Calu3 (cell line): ENCODE measurements around the gene ITFG2. TPM values are rescaled to one million over a fixed set of nuclear protein-coding genes. Genes with fewer than 3 reads are reported as not detected.

ENCODE experiments used
- BruUV-seq: library from RNA; stranded (reverse); fragments of 400-500 nt; replicated peaks from 2 replicates; lab custom pipeline; 2021; lab: Mats Ljungman, UMichigan
- CTCF ChIA-PET: fragments of 300-600 bp; sonication (Branson Sonifier 250); formaldehyde crosslinking; loops from one replicate; lab custom pipeline; 2022; ENCODE audit warnings: antibody characterized with exemption; lab: Charles Lee
- DNase-seq: peaks from one replicate; pipeline ENCODE4 v3.0.0; 2022
- H3K27ac Mint-ChIP-seq: one replicate; pipeline ENCODE4 v1.8.0; 2022; ENCODE audit warnings: mixed read lengths; ENCODE audit not compliant: unreplicated experiment
- H3K27me3 Mint-ChIP-seq: one replicate; pipeline ENCODE4 v1.8.0; 2022; ENCODE audit warnings: mixed read lengths; ENCODE audit not compliant: unreplicated experiment
- H3K36me3 Mint-ChIP-seq: one replicate; pipeline ENCODE4 v1.8.0; 2022; ENCODE audit warnings: mild to moderate bottlenecking, moderate library complexity, mixed read lengths; ENCODE audit not compliant: insufficient read depth, unreplicated experiment
- H3K4me1 Mint-ChIP-seq: one replicate; pipeline ENCODE4 v1.8.0; 2022; ENCODE audit warnings: mild to moderate bottlenecking, low read depth, mixed read lengths; ENCODE audit not compliant: unreplicated experiment
- H3K4me3 Mint-ChIP-seq: one replicate; pipeline ENCODE4 v1.8.0; 2022; ENCODE audit warnings: mild to moderate bottlenecking, low read depth, moderate library complexity, mixed read lengths; ENCODE audit not compliant: unreplicated experiment
- H3K9me3 Mint-ChIP-seq: one replicate; pipeline ENCODE4 v1.8.0; 2022; ENCODE audit warnings: low read depth, mixed read lengths; ENCODE audit not compliant: unreplicated experiment
- intact Hi-C: fragments of 100-400 bp; cut with micrococcal nuclease; formaldehyde crosslinking; loops from one replicate; pipeline ENCODE4 v1.10.0; 2022; ENCODE audit not compliant: unreplicated experiment
- total RNA-seq: library from RNA; stranded (reverse); gene quantifications from 2 replicates; pipeline ENCODE4 v1.2.3, GENCODE V29; 2022
- TF ChIP-seq, protein P1 (sequence below): fragments of 200-600 bp; IDR thresholded peaks from one replicate; pipeline ENCODE4 v1.8.0; 2022; ENCODE audit warnings: antibody characterized with exemption; ENCODE audit not compliant: unreplicated experiment

ITFG2 gene
- total RNA-seq, 1 experiment from 2014 or later = 31.9 TPM

DNA sequence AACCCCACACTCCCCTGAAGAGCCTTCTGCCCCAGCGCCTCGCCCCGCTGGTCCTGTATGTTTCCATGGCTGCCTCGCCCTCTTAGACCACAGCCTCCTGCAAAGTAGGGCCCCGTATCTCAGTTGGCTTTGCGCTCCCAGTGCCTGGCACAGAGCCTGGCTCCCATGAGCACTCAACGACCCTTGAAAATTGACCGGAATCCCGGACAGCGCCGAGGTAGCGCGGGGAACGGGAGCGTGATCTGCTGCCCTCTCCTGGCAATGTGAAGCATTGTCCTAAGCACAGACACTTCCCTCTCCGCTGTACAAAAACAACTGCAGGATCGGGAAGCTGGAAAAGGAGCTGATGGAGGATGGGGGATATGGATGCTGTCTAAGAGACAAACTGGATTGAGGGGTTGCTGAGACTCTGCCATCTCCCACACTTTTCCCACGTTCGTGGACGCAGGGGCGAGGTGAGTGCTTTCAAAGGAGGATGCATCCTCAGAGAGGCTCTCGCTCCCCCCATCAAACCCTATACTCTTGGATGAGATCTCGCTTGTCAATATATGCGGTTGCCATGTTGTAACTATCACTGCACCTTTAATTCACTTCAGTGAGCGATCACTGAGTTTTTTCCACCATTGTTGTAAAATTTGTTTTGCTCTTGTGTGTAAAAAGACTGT lies 28.4 kb upstream of the ITFG2 start:
- peak; percentile 65 for DNase-seq
- H3K4me3 Mint-ChIP-seq = peak overlapping the region; percentile 60
- CTCF ChIA-PET = interaction anchor here (0.7 to 2.5 kb wide), 6 partner anchors 12 to 161 kb away, joined by 3 to 20 read pairs (median 4); partner anchors contain the start of gene ITFG2
- TF ChIP-seq, protein P1, sequence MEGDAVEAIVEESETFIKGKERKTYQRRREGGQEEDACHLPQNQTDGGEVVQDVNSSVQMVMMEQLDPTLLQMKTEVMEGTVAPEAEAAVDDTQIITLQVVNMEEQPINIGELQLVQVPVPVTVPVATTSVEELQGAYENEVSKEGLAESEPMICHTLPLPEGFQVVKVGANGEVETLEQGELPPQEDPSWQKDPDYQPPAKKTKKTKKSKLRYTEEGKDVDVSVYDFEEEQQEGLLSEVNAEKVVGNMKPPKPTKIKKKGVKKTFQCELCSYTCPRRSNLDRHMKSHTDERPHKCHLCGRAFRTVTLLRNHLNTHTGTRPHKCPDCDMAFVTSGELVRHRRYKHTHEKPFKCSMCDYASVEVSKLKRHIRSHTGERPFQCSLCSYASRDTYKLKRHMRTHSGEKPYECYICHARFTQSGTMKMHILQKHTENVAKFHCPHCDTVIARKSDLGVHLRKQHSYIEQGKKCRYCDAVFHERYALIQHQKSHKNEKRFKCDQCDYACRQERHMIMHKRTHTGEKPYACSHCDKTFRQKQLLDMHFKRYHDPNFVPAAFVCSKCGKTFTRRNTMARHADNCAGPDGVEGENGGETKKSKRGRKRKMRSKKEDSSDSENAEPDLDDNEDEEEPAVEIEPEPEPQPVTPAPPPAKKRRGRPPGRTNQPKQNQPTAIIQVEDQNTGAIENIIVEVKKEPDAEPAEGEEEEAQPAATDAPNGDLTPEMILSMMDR = peak; percentile 60
- H3K4me1 Mint-ChIP-seq = peaks cover 14% of the 10 kb centered on the region
- no peaks in the 10 kb centered on the region for H3K36me3 Mint-ChIP-seq
- no TSS peak for BruUV-seq
- H3K27ac Mint-ChIP-seq = no peak overlapping the region
- intact Hi-C loops = loop anchor here (1.0 kb wide), 2 partner anchors 45 to 101 kb away; no protein-coding TSS in a partner anchor
- peaks cover 74% of the 10 kb centered on the region for H3K27me3 Mint-ChIP-seq
- H3K9me3 Mint-ChIP-seq = no peaks in the 10 kb centered on the region

- TF ChIP-seq, protein P1 = no peak
- DNase-seq = no peak
- peaks cover 72% of the 10 kb centered on the region for H3K27me3 Mint-ChIP-seq
- H3K27ac Mint-ChIP-seq = no peak overlapping the region
- H3K4me1 Mint-ChIP-seq = peaks cover 14% of the 10 kb centered on the region
- intact Hi-C loops = no loop called here
- no peaks in the 10 kb centered on the region for H3K36me3 Mint-ChIP-seq
- no peaks in the 10 kb centered on the region for H3K9me3 Mint-ChIP-seq
- CTCF ChIA-PET = interaction anchor here (1.0 to 2.5 kb wide), 2 partner anchors 44 to 45 kb away, joined by 3 to 20 read pairs; no protein-coding TSS in a partner anchor
- no TSS peak for BruUV-seq
- H3K4me3 Mint-ChIP-seq = no peak overlapping the region
These were observed 27.5 kb upstream of the ITFG2 start for GRCh38 chr12:2785017-2785416.

- no peaks in the 10 kb centered on the region for H3K9me3 Mint-ChIP-seq
- no TSS peak for BruUV-seq
- peaks cover 17% of the 10 kb centered on the region for H3K36me3 Mint-ChIP-seq
- no peak for DNase-seq
- CTCF ChIA-PET = no interaction called here
- H3K27me3 Mint-ChIP-seq = peaks cover 48% of the 10 kb centered on the region
- no peak overlapping the region for H3K4me3 Mint-ChIP-seq
- TF ChIP-seq, protein P1 = no peak
- no peaks in the 10 kb centered on the region for H3K4me1 Mint-ChIP-seq
- H3K27ac Mint-ChIP-seq = no peak overlapping the region
- intact Hi-C loops = no loop called here
These were observed 21.4 kb upstream of the ITFG2 start for GRCh38 chr12:2791089-2791488.

DNA sequence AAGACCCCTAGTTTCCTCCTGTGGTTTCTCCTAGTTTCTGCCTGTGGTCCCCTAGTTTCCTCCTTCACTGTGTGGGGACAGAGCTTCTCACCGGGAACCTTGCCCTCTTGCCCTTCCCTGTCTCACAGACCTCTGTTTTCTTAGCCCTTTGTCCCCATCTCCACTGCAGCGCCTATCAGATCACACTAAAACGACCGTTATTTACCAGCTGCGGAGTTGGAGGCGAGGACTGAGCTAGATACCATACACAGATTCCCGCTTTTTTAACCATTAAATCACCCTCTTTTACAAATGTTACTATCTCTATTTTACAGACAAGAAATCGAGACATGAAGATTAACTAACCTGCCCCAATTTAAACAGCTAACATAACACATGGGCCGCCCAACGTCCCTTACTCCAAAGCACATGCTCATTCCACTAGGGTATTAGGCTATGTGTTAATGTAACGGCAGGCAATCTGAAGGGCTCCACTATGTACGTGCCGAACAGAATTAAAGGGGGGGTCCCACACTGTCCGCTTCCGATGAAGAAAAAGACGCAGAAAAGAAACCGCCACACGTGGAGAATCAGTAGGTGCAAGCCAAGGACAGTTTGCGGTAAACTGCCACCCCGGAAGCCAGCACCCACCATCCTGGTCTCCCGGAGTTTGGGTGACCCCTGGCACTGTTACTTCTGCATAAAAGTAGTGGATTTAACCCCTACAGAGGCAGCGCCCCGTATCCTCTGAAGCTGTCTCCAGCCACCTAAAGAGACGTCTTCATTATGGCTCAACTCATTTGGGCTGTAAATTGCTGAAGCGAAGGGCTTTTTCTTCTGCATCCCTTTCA lies 19.6 kb upstream of the ITFG2 start:
- H3K9me3 Mint-ChIP-seq = no peaks in the 10 kb centered on the region
- peaks cover 34% of the 10 kb centered on the region for H3K36me3 Mint-ChIP-seq
- CTCF ChIA-PET = no interaction called here
- H3K27me3 Mint-ChIP-seq = peaks cover 44% of the 10 kb centered on the region
- no peak for DNase-seq
- no peak overlapping the region for H3K4me3 Mint-ChIP-seq
- peaks cover 14% of the 10 kb centered on the region for H3K4me1 Mint-ChIP-seq
- H3K27ac Mint-ChIP-seq = no peak overlapping the region
- no TSS peak for BruUV-seq
- intact Hi-C loops = no loop called here
- TF ChIP-seq, protein P1 = no peak
